ENCODE results near the gene LY86. TPM values are rescaled to one million over a fixed set of nuclear protein-coding genes. Genes with fewer than 3 reads are reported as not detected.

The LY86 gene
- total and polyA plus RNA-seq, 2 of the 13 experiments (the other 11 are each of a cell fraction or from before 2014, with no cell fraction given) = not detected

GRCh38 chr6:6565488-6565887 lies 23.0 kb upstream of the LY86 start:
- Histone ChIP-seq H3K4me2 (ENCODE audit: low read depth, low read length) (no peak overlapping the region), H3K79me2 (ENCODE audit: insufficient read depth, low read length) (no peaks in the 10 kb centered on the region), H3K27me3 (ENCODE audit: control insufficient read depth in 1 of 2, insufficient read depth in 2 of 2, low read length in 2 of 2) (peaks cover 0 to 13% of the 10 kb centered on the region in 2 experiments; a peak in 2 of 5 replicates), H2AFZ (ENCODE audit: low read length) (no peak overlapping the region), H3K36me3 (replicated peaks in 1 of 2; ENCODE audit: control insufficient read depth in 1 of 2, insufficient read depth in 2 of 2, low read length in 2 of 2) (no peaks in the 10 kb centered on the region), H3K9me3 (ENCODE audit: low read length) (no peaks in the 10 kb centered on the region), H3K4me1 (ENCODE audit: insufficient read depth, low read length) (no peaks in the 10 kb centered on the region), H3K27ac (ENCODE audit: extremely low read length, insufficient read depth, low read length) (no peak overlapping the region), H4K20me1 (ENCODE audit: insufficient read depth, low read length) (no peaks in the 10 kb centered on the region), H3K9ac (ENCODE audit: insufficient read depth, low read depth, low read length) (no peak overlapping the region), H3K4me3 (replicated peaks in 1 of 3; ENCODE audit: insufficient read depth in 1 of 3, low read depth in 2 of 3, low read length in 3 of 3) (no peak overlapping the region)
- CTCF ChIA-PET (ENCODE audit: low intra/inter-chr PET ratio, low total read pairs) = no interaction called here
- FAIRE-seq (no peak), DNase-seq (ENCODE audit: low spot score) (no peak), ATAC-seq (no peak)
- POLR2A ChIA-PET = no interaction called here
- in situ Hi-C loops (cut with HindIII; ENCODE audit: extremely low pct_ligation_motif_present, low pct_unique_long_range_greater_than_20kb) (no loop called here), intact Hi-C loops (cut with micrococcal nuclease; ENCODE audit: unreplicated experiment) (no loop called here)
- no TSS peak for BruUV-seq (replicated peaks)
- WGBS (ENCODE audit: low lambda C conversion rate) = 0% methylated on average over 3 of the region's 3 CpGs
- TF ChIP-seq HOXA9 (CRISPR knock-in tag; IDR thresholded peaks at IDR 0.05; ENCODE audit: borderline replicate concordance) (no peak), CC2D1A (CRISPR knock-in tag; IDR thresholded peaks at IDR 0.05) (no peak), PHB2 (IDR thresholded peaks at IDR 0.05; ENCODE audit: partially characterized antibody) (no peak), HIVEP1 (CRISPR knock-in tag; IDR thresholded peaks at IDR 0.05) (no peak), CCAR2 (optimal IDR thresholded peaks at IDR 0.05; ENCODE audit: low read depth, low read length) (no peak), RCOR2 (CRISPR knock-in tag; IDR thresholded peaks at IDR 0.05) (no peak), SNAPC5 (CRISPR knock-in tag; IDR thresholded peaks at IDR 0.05; ENCODE audit: borderline replicate concordance) (no peak), ZNF142 (CRISPR knock-in tag; IDR thresholded peaks at IDR 0.05) (no peak), ZNF382 (CRISPR knock-in tag; IDR thresholded peaks at IDR 0.05; ENCODE audit: borderline replicate concordance) (no peak), BCL3 (CRISPR knock-in tag; IDR thresholded peaks at IDR 0.05) (no peak), AFF4 (CRISPR knock-in tag; IDR thresholded peaks at IDR 0.05) (no peak), CREB1 (IDR thresholded peaks at IDR 0.05) (no peak), CREB1 (CRISPR knock-in tag; IDR thresholded peaks at IDR 0.05) (no peak)
